ENCODE results near the gene TBC1D1. TPM values are rescaled to one million over a fixed set of nuclear protein-coding genes. Genes with fewer than 3 reads are reported as not detected.

Gene TBC1D1
- total RNA-seq, 1 experiment from 2014 or later, result 56.0 TPM

DNA sequence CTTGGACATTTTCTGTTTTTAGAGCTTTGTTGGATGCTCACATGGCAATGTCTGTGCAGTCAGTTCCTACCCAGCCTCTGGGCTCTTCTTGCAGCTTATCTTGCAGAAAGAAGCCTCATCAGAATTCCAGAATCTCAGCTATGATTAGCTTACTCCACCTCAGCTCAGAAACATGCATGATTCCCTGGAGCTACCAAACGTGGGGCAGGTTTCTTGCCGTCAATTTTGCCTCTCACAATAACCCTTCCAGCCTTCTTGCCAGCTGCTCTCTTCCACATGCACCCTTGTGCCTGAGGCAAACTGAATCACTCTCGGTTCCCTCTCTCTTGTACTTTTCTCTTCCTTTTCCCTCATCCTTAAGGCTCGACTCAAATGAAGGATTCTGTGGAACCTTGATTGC lies 210.7 kb downstream of the TBC1D1 start:
- H3K9me3 ChIP-seq (ENCODE audit: control insufficient read depth, insufficient read depth, low read depth, low read length), result no peaks in the 10 kb centered on the region
- no peaks in the 10 kb centered on the region for H3K4me1 ChIP-seq (ENCODE audit: control insufficient read depth, insufficient read depth, low read length)
- in situ Hi-C loops (cut with HindIII; ENCODE audit: low pct_unique_long_range_greater_than_20kb, low sequenced_read_pairs), result no loop called here
- intact Hi-C loops (cut with micrococcal nuclease; ENCODE audit: unreplicated experiment), result no loop called here
- no TSS peak for BruUV-seq (replicated peaks)
- H3K27ac ChIP-seq (ENCODE audit: low read length), result no peak overlapping the region
- no peak overlapping the region for H3K4me3 ChIP-seq (ENCODE audit: low read depth in 2 of 2, low read length in 2 of 2)
- H3K27me3 ChIP-seq (ENCODE audit: control insufficient read depth, insufficient read depth, low read length), result no peaks in the 10 kb centered on the region
- no peak for DNase-seq (ENCODE audit: low read depth, low spot score)
- TF ChIP-seq SIN3A (IDR thresholded peaks at IDR 0.05; ENCODE audit: borderline replicate concordance, insufficient read depth, low read depth, low read length) (no peak), TCF7L2 (IDR thresholded peaks at IDR 0.05; ENCODE audit: low read depth, low read length) (no peak), POLR2AphosphoS5 (IDR thresholded peaks at IDR 0.05; ENCODE audit: low read depth, low read length) (no peak)
- TF ChIP-seq, protein P1, sequence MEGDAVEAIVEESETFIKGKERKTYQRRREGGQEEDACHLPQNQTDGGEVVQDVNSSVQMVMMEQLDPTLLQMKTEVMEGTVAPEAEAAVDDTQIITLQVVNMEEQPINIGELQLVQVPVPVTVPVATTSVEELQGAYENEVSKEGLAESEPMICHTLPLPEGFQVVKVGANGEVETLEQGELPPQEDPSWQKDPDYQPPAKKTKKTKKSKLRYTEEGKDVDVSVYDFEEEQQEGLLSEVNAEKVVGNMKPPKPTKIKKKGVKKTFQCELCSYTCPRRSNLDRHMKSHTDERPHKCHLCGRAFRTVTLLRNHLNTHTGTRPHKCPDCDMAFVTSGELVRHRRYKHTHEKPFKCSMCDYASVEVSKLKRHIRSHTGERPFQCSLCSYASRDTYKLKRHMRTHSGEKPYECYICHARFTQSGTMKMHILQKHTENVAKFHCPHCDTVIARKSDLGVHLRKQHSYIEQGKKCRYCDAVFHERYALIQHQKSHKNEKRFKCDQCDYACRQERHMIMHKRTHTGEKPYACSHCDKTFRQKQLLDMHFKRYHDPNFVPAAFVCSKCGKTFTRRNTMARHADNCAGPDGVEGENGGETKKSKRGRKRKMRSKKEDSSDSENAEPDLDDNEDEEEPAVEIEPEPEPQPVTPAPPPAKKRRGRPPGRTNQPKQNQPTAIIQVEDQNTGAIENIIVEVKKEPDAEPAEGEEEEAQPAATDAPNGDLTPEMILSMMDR (IDR thresholded peaks at IDR 0.05), result no peak
- TF ChIP-seq, protein P2, sequence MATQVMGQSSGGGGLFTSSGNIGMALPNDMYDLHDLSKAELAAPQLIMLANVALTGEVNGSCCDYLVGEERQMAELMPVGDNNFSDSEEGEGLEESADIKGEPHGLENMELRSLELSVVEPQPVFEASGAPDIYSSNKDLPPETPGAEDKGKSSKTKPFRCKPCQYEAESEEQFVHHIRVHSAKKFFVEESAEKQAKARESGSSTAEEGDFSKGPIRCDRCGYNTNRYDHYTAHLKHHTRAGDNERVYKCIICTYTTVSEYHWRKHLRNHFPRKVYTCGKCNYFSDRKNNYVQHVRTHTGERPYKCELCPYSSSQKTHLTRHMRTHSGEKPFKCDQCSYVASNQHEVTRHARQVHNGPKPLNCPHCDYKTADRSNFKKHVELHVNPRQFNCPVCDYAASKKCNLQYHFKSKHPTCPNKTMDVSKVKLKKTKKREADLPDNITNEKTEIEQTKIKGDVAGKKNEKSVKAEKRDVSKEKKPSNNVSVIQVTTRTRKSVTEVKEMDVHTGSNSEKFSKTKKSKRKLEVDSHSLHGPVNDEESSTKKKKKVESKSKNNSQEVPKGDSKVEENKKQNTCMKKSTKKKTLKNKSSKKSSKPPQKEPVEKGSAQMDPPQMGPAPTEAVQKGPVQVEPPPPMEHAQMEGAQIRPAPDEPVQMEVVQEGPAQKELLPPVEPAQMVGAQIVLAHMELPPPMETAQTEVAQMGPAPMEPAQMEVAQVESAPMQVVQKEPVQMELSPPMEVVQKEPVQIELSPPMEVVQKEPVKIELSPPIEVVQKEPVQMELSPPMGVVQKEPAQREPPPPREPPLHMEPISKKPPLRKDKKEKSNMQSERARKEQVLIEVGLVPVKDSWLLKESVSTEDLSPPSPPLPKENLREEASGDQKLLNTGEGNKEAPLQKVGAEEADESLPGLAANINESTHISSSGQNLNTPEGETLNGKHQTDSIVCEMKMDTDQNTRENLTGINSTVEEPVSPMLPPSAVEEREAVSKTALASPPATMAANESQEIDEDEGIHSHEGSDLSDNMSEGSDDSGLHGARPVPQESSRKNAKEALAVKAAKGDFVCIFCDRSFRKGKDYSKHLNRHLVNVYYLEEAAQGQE (IDR thresholded peaks at IDR 0.05; ENCODE audit: insufficient read depth in 1 of 2, low read depth in 2 of 2, low read length in 1 of 2), result no peak
- CTCF ChIA-PET, result no interaction called here
- no peak for ATAC-seq
- no peaks in the 10 kb centered on the region; the same call in 1 of the 2 replicates for H3K36me3 ChIP-seq (ENCODE audit: control insufficient read depth, insufficient read depth, low read length)
- POLR2A ChIA-PET, result no interaction called here

DNA sequence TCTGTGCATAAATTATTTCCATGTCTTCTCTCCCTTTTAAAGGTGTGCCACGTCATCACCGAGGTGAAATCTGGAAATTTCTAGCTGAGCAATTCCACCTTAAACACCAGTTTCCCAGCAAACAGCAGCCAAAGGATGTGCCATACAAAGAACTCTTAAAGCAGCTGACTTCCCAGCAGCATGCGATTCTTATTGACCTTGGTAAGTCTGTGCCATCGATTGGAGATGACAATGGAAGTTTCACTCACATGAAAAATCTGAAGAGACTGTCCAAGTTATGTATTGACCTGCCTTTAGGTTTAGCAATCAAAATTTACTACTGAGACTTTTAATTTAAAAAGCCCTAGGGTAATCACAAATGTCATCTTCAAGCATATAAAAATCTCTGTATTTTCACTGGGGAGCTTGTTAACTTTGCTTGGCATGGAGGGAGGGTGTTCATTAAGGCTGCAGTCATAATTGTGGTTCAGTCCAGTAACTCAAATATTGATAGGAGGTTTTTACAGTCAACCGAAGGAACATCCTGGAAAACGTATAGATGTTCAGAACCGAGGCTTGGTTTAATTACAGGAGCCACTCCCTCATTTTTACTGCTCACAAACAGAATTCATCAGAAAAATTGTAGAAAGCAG lies 212.2 kb downstream of the TBC1D1 start:
- BruUV-seq (replicated peaks), result no TSS peak
- Histone ChIP-seq H3K27me3 (ENCODE audit: control insufficient read depth, insufficient read depth, low read length) (no peaks in the 10 kb centered on the region), H3K36me3 (ENCODE audit: control insufficient read depth, insufficient read depth, low read length) (no peaks in the 10 kb centered on the region; the same call in 1 of the 2 replicates), H3K27ac (ENCODE audit: low read length) (no peak overlapping the region), H3K9me3 (ENCODE audit: control insufficient read depth, insufficient read depth, low read depth, low read length) (no peaks in the 10 kb centered on the region), H3K4me1 (ENCODE audit: control insufficient read depth, insufficient read depth, low read length) (no peaks in the 10 kb centered on the region), H3K4me3 (ENCODE audit: low read depth in 2 of 2, low read length in 2 of 2) (no peak overlapping the region)
- ChIA-PET POLR2A (no interaction called here), CTCF (no interaction called here)
- intact Hi-C loops (cut with micrococcal nuclease; ENCODE audit: unreplicated experiment), result no loop called here
- DNase-seq (ENCODE audit: low read depth, low spot score), result no peak
- ATAC-seq, result no peak
- TF ChIP-seq, protein P2 (IDR thresholded peaks at IDR 0.05; ENCODE audit: insufficient read depth in 1 of 2, low read depth in 2 of 2, low read length in 1 of 2), result no peak
- TF ChIP-seq TCF7L2 (IDR thresholded peaks at IDR 0.05; ENCODE audit: low read depth, low read length) (no peak), SIN3A (IDR thresholded peaks at IDR 0.05; ENCODE audit: borderline replicate concordance, insufficient read depth, low read depth, low read length) (no peak), POLR2AphosphoS5 (IDR thresholded peaks at IDR 0.05; ENCODE audit: low read depth, low read length) (no peak)
- TF ChIP-seq, protein P1 (IDR thresholded peaks at IDR 0.05), result no peak
- in situ Hi-C loops (cut with HindIII; ENCODE audit: low pct_unique_long_range_greater_than_20kb, low sequenced_read_pairs), result no loop called here
